ENCODE data around the gene FBXO5.

Gene FBXO5

GRCh38 chr6:152922706-152923105, 60.1 kb downstream of the FBXO5 start:
- no peak overlapping the region for H3K4me3 ChIP-seq
- TF ChIP-seq Cebpa-rat (IDR thresholded peaks at IDR 0.05): no peak
- H3K4me2 ChIP-seq: no peak overlapping the region
- no peak overlapping the region for H3K27ac ChIP-seq
- H3K36me3 ChIP-seq: no peaks in the 10 kb centered on the region
- H3K4me1 ChIP-seq: no peaks in the 10 kb centered on the region
- peaks cover 0 to 4% (median 0%) of the 10 kb centered on the region in 11 experiments; a peak in 2 of 22 replicates for H3K9me3 ChIP-seq (replicated peaks in 1 of 11)
- no peak overlapping the region for H3K9ac ChIP-seq
- H3K27me3 ChIP-seq: no peaks in the 10 kb centered on the region
- no peaks in the 10 kb centered on the region for H4K20me1 ChIP-seq

Measured in BLaER1 treated with 17β-estradiol and CSF1 and Interleukin-3, amounts not matched to agents 10 nM and 100 nM (cell line).